SU-DHL-6 (cell line): ENCODE results near the gene SYNDIG1.

Experiments used
- EZH2phosphoT487 ChIP-seq: fragments of 200-600 bp; sonication (generic), shearing (Covaris generic); conservative IDR thresholded peaks from 2 replicates; pipeline ENCODE4 v1.6.1; 2018; ENCODE audit warnings: mild to moderate bottlenecking, antibody characterized with exemption, low read length, moderate library complexity, mixed read lengths
- TF ChIP-seq, protein P1 (sequence below): fragments of 200-600 bp; sonication (generic); IDR thresholded peaks from one replicate; pipeline ENCODE4 v1.5.1; 2017; ENCODE audit warnings: antibody characterized with exemption, mild to moderate bottlenecking, low read length, moderate library complexity; ENCODE audit not compliant: insufficient read depth, poor library complexity, severe bottlenecking

DNA sequence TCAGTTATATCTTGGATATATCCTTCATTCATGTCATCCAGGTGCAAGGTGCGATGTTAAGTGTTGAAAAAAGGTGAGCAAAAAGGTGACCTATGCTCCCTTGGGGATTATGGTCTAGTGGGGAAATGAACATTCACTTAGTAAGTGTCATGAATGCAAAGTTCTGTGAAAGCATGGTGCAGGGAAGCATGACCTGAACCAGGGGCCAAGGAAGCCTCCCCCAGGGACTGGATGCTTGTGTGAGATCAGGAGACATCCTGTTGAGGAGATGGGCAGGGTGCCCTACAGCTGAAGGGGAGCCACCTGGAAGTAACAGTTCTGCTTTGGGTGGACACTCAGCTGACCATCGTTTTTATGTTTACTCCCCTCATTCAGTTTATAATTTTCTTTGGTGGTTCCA lies 179.5 kb downstream of the SYNDIG1 start:
- TF ChIP-seq, protein P1, sequence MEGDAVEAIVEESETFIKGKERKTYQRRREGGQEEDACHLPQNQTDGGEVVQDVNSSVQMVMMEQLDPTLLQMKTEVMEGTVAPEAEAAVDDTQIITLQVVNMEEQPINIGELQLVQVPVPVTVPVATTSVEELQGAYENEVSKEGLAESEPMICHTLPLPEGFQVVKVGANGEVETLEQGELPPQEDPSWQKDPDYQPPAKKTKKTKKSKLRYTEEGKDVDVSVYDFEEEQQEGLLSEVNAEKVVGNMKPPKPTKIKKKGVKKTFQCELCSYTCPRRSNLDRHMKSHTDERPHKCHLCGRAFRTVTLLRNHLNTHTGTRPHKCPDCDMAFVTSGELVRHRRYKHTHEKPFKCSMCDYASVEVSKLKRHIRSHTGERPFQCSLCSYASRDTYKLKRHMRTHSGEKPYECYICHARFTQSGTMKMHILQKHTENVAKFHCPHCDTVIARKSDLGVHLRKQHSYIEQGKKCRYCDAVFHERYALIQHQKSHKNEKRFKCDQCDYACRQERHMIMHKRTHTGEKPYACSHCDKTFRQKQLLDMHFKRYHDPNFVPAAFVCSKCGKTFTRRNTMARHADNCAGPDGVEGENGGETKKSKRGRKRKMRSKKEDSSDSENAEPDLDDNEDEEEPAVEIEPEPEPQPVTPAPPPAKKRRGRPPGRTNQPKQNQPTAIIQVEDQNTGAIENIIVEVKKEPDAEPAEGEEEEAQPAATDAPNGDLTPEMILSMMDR = no peak
- TF ChIP-seq EZH2phosphoT487 = no peak
